K562 (cell line): ENCODE data around the gene ACLY. TPM values are rescaled to one million over a fixed set of nuclear protein-coding genes. Genes with fewer than 3 reads are reported as not detected.
A peak's percentile ranks its signal among the peaks of the same experiment; 100 is the strongest.

Experiments used
- BHLHE40 ChIP-seq: IDR thresholded peaks from 2 replicates; pipeline ENCODE4 v1.6.1; 2011; ENCODE audit warnings: low read length, improper control_type of control experiment
- CBX8 ChIP-seq: fragments of 200-600 bp; sonication (generic); IDR thresholded peaks from 2 replicates; pipeline ENCODE4 v1.6.1; 2012; ENCODE audit warnings: borderline replicate concordance, mixed run types, low read depth, mild to moderate bottlenecking, moderate library complexity, mixed read lengths, low read length, control low read depth, inconsistent platforms; ENCODE audit not compliant: poor library complexity, severe bottlenecking; ENCODE audit errors: extremely low read depth
- CREBBP ChIP-seq: IDR thresholded peaks from one replicate; pipeline ENCODE4 v1.6.1; 2012; ENCODE audit warnings: low read depth, mild to moderate bottlenecking, control low read depth, inconsistent platforms, low read length
- E2F8 ChIP-seq: fragments of 450-650 bp; IDR thresholded peaks from 2 replicates; pipeline ENCODE4 v1.7.1; 2018; ENCODE audit warnings: mild to moderate bottlenecking, low read depth; ENCODE audit not compliant: partially characterized antibody
- ETS2 ChIP-seq: IDR thresholded peaks from 2 replicates; pipeline ENCODE4 v1.6.1; 2016; ENCODE audit warnings: borderline replicate concordance, missing genetic modification characterization, mild to moderate bottlenecking, moderate library complexity, missing compliant biosample characterization; ENCODE audit not compliant: poor library complexity, severe bottlenecking
- FOXA3 ChIP-seq, 2 experiments: fragments of 450-650 bp in 1 of 2; sonication (generic) in 1 of 2; formaldehyde crosslinking; IDR thresholded peaks in 1 of 2; conservative IDR thresholded peaks in 1 of 2; 2 replicates each; pipeline versions ENCODE4 v1.4.0 to v1.8.0; 2020 to 2022; ENCODE audit warnings: mild to moderate bottlenecking in 2 of 2, missing genetic modification reagents in 1 of 2
- MAFG ChIP-seq: fragments of 450-650 bp; conservative IDR thresholded peaks from 2 replicates; pipeline ENCODE4 v1.6.1; 2016; ENCODE audit warnings: missing genetic modification characterization, missing compliant biosample characterization
- POLR2G ChIP-seq: fragments of 200-400 bp; formaldehyde crosslinking; IDR thresholded peaks from 2 replicates; pipeline ENCODE4 v1.6.1; 2017; ENCODE audit warnings: low read depth, mild to moderate bottlenecking, antibody characterized with exemption, low read length, moderate library complexity
- SNIP1 ChIP-seq: fragments of 450-650 bp; IDR thresholded peaks from 2 replicates; pipeline ENCODE4 v1.7.1; 2017; ENCODE audit warnings: low read depth, mild to moderate bottlenecking
- STAT5A ChIP-seq: IDR thresholded peaks from 2 replicates; pipeline ENCODE4 v1.6.1; 2012; ENCODE audit warnings: low read length, inconsistent platforms, borderline replicate concordance
- TAL1 ChIP-seq: fragments of 450-650 bp; IDR thresholded peaks from 2 replicates; pipeline ENCODE4 v1.6.1; 2016; ENCODE audit warnings: mild to moderate bottlenecking
- TCF15 ChIP-seq: fragments of 250-450 bp; sonication (Bioruptor Pico); IDR thresholded peaks from 2 replicates; pipeline ENCODE4 v1.8.0; 2022; ENCODE audit warnings: moderate library complexity, mild to moderate bottlenecking, inconsistent platforms
- XRCC5 ChIP-seq: fragments of 200-400 bp; formaldehyde crosslinking; IDR thresholded peaks from 2 replicates; pipeline ENCODE4 v1.6.1; 2017; ENCODE audit warnings: low read depth, mild to moderate bottlenecking, low read length
- ZBTB1 ChIP-seq: sonication (generic); formaldehyde crosslinking; IDR thresholded peaks from 2 replicates; pipeline ENCODE4 v1.8.1; 2023; ENCODE audit warnings: missing genetic modification reagents, low read depth, mild to moderate bottlenecking, borderline replicate concordance
- ZNF316 ChIP-seq: fragments of 450-650 bp; IDR thresholded peaks from 2 replicates; pipeline ENCODE4 v1.6.1; 2016
- ZNF780A ChIP-seq: fragments of 250-450 bp; sonication (Bioruptor Pico); IDR thresholded peaks from 2 replicates; pipeline ENCODE4 v1.5.0; 2021; ENCODE audit warnings: mild to moderate bottlenecking
- polyA plus RNA-seq, 8 experiments: library from polyadenylated mRNA; depleted of rRNA in 4 of 8; stranded (reverse) in 5 of 8; unstranded in 3 of 8; fragments of >200 nt; fragmentation: Nextera tagmentation in 2 of 8; fragmentation: Illumina TruSeq in 1 of 8; extraction: Ambion mirVana in 2 of 8; extraction: Trizol in 1 of 8; gene quantifications; 2 replicates each; pipeline versions ENCODE4 v1.2.1 to v1.2.3, GENCODE V29; 2011 to 2014; ENCODE audit warnings: inconsistent platforms in 1 of 8, missing spikeins in 1 of 8
- total RNA-seq, 7 experiments: library from RNA; depleted of rRNA in 6 of 7; stranded (reverse); fragments of >200 nt in 6 of 7; fragmentation: Illumina TruSeq in 2 of 7; extraction: Trizol in 2 of 7; gene quantifications; 2 replicates each; pipeline versions ENCODE4 v1.2.1 to v1.2.3, GENCODE V29; 2011 to 2021; ENCODE audit warnings: low replicate concordance in 1 of 7
- TF ChIP-seq, protein P1 (sequence below): fragments of 450-650 bp; conservative IDR thresholded peaks from 2 replicates; pipeline ENCODE4 v1.6.1; 2016; ENCODE audit warnings: missing genetic modification characterization, low read depth, mild to moderate bottlenecking, control low read depth, missing compliant biosample characterization
- TF ChIP-seq, protein P2 (sequence below), 2 experiments: fragments of 450-650 bp; IDR thresholded peaks; 2 replicates each; pipeline ENCODE4 v1.6.1; 2016

ACLY gene
- total and polyA plus RNA-seq, 9 of the 15 experiments (the other 6 are each of a cell fraction or from before 2014, with no cell fraction given) = 42.9 to 280 (median 125) TPM

GRCh38 chr17:41937970-41938954 is 19.5 kb upstream of the ACLY start (continued):
- TF ChIP-seq, protein P1, sequence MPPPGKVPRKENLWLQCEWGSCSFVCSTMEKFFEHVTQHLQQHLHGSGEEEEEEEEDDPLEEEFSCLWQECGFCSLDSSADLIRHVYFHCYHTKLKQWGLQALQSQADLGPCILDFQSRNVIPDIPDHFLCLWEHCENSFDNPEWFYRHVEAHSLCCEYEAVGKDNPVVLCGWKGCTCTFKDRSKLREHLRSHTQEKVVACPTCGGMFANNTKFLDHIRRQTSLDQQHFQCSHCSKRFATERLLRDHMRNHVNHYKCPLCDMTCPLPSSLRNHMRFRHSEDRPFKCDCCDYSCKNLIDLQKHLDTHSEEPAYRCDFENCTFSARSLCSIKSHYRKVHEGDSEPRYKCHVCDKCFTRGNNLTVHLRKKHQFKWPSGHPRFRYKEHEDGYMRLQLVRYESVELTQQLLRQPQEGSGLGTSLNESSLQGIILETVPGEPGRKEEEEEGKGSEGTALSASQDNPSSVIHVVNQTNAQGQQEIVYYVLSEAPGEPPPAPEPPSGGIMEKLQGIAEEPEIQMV (tag) = no peak
- no peak for TF ChIP-seq TCF15 (CRISPR knock-in tag)
- TF ChIP-seq CREBBP = no peak
- TF ChIP-seq ZNF316 = no peak
- no peak for TF ChIP-seq FOXA3 (CRISPR knock-in tag; conservative IDR thresholded peaks at IDR 0.05 in 1 of 2, IDR thresholded peaks at IDR 0.05 in 1 of 2)
- no peak for TF ChIP-seq MAFG (tag)
- TF ChIP-seq ZNF780A (CRISPR knock-in tag) = no peak
- TF ChIP-seq XRCC5 = no peak
- peak; percentile 62 for TF ChIP-seq STAT5A
- peak; percentile 17; the same call in 1 of the 2 replicates for TF ChIP-seq BHLHE40
- no peak for TF ChIP-seq ETS2 (tag)
- no peak for TF ChIP-seq E2F8
- TF ChIP-seq TAL1 = peak; percentile 81; the same call in 1 of the 2 replicates
- no peak for TF ChIP-seq CBX8
- TF ChIP-seq, protein P2, sequence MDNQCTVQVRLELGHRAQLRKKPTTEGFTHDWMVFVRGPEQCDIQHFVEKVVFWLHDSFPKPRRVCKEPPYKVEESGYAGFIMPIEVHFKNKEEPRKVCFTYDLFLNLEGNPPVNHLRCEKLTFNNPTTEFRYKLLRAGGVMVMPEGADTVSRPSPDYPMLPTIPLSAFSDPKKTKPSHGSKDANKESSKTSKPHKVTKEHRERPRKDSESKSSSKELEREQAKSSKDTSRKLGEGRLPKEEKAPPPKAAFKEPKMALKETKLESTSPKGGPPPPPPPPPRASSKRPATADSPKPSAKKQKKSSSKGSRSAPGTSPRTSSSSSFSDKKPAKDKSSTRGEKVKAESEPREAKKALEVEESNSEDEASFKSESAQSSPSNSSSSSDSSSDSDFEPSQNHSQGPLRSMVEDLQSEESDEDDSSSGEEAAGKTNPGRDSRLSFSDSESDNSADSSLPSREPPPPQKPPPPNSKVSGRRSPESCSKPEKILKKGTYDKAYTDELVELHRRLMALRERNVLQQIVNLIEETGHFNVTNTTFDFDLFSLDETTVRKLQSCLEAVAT (IDR thresholded peaks at IDR 0.05) = 0 out of 4 replicates have a peak, but pooled peaks of 1 of the 2 experiments have one; percentile 27
- TF ChIP-seq POLR2G = no peak; the same call in 1 of the 2 replicates
- TF ChIP-seq SNIP1 = no peak
- no peak for TF ChIP-seq ZBTB1
